Astrocyte (in vitro differentiated cells and primary cell): ENCODE measurements around the gene DSE. TPM values are rescaled to one million over a fixed set of nuclear protein-coding genes. Genes with fewer than 3 reads are reported as not detected.

Experiments
- DNase-seq: peaks from one replicate; pipeline ENCODE4 v3.0.0-alpha.2; 2010; ENCODE audit warnings: low read depth
- FAIRE-seq: peaks from 2 replicates; lab custom pipeline; 2011; peaks lifted over from hg19 to GRCh38; lab: Jason Lieb, UNC
- H2AFZ ChIP-seq: 2 replicates; pipeline ENCODE4 v1.6.0; 2012; ENCODE audit warnings: low read depth, low read length, inconsistent platforms
- H3K27ac ChIP-seq: 2 replicates; pipeline ENCODE4 v1.5.1; 2011; ENCODE audit warnings: low read depth, low read length, inconsistent platforms
- H3K27me3 ChIP-seq: 2 replicates; pipeline ENCODE4 v1.6.0; 2011; ENCODE audit warnings: low read length, inconsistent platforms; ENCODE audit not compliant: insufficient read depth
- H3K36me3 ChIP-seq: 2 replicates; pipeline ENCODE4 v1.5.1; 2011; ENCODE audit warnings: low read length, inconsistent platforms; ENCODE audit not compliant: insufficient read depth
- H3K4me1 ChIP-seq: 2 replicates; pipeline ENCODE4 v1.5.1; 2011; ENCODE audit warnings: low read length, inconsistent platforms; ENCODE audit not compliant: insufficient read depth
- H3K4me2 ChIP-seq: 2 replicates; pipeline ENCODE4 v1.6.0; 2012; ENCODE audit warnings: low read length, inconsistent platforms
- H3K4me3 ChIP-seq: 2 replicates; pipeline ENCODE4 v1.5.1; 2011; ENCODE audit warnings: low read depth, mild to moderate bottlenecking, low read length, inconsistent platforms; ENCODE audit not compliant: insufficient read depth
- H3K79me2 ChIP-seq: 2 replicates; pipeline ENCODE4 v1.6.0; 2012; ENCODE audit warnings: mild to moderate bottlenecking, low read length, inconsistent platforms; ENCODE audit not compliant: insufficient read depth
- H3K9ac ChIP-seq: 2 replicates; pipeline ENCODE4 v1.6.0; 2012; ENCODE audit warnings: mild to moderate bottlenecking, low read length, inconsistent platforms
- H3K9me3 ChIP-seq: 2 replicates; pipeline ENCODE4 v1.5.1; 2012; ENCODE audit warnings: low read depth, mild to moderate bottlenecking, low read length, inconsistent platforms; ENCODE audit not compliant: insufficient read depth
- H4K20me1 ChIP-seq: 2 replicates; pipeline ENCODE4 v1.6.0; 2012; ENCODE audit warnings: low read length, inconsistent platforms; ENCODE audit not compliant: insufficient read depth
- H3K27ac Mint-ChIP-seq: one replicate; pipeline ENCODE4 v1.8.0; 2021; ENCODE audit warnings: mild to moderate bottlenecking, mixed read lengths; ENCODE audit not compliant: unreplicated experiment
- H3K27me3 Mint-ChIP-seq: one replicate; pipeline ENCODE4 v1.8.0; 2021; ENCODE audit warnings: low read depth, mixed read lengths; ENCODE audit not compliant: unreplicated experiment
- H3K36me3 Mint-ChIP-seq: one replicate; pipeline ENCODE4 v1.8.0; 2021; ENCODE audit warnings: low read depth, mixed read lengths; ENCODE audit not compliant: unreplicated experiment
- H3K4me1 Mint-ChIP-seq: one replicate; pipeline ENCODE4 v1.8.0; 2021; ENCODE audit warnings: low read depth, mixed read lengths; ENCODE audit not compliant: unreplicated experiment
- H3K4me3 Mint-ChIP-seq: one replicate; pipeline ENCODE4 v1.8.0; 2021; ENCODE audit warnings: mild to moderate bottlenecking, moderate library complexity, mixed read lengths; ENCODE audit not compliant: unreplicated experiment
- H3K9me3 Mint-ChIP-seq: one replicate; pipeline ENCODE4 v1.8.0; 2021; ENCODE audit warnings: mild to moderate bottlenecking, mixed read lengths; ENCODE audit not compliant: unreplicated experiment
- EZH2 ChIP-seq: IDR thresholded peaks from 2 replicates; pipeline ENCODE4 v1.6.1; 2012; ENCODE audit warnings: mild to moderate bottlenecking, low read length, inconsistent platforms; ENCODE audit not compliant: insufficient read depth
- total RNA-seq: library from RNA; stranded (reverse); gene quantifications from 2 replicates; pipeline ENCODE4 v1.2.1, GENCODE V29; 2021
- TF ChIP-seq, protein P1 (sequence below): IDR thresholded peaks from 2 replicates; pipeline ENCODE4 v1.5.1; 2011; ENCODE audit warnings: low read depth, mild to moderate bottlenecking, inconsistent platforms, low read length, moderate library complexity; ENCODE audit not compliant: insufficient read depth

DSE gene
- total RNA-seq, 1 donor from 2014 or later = 83.2 TPM

DNA sequence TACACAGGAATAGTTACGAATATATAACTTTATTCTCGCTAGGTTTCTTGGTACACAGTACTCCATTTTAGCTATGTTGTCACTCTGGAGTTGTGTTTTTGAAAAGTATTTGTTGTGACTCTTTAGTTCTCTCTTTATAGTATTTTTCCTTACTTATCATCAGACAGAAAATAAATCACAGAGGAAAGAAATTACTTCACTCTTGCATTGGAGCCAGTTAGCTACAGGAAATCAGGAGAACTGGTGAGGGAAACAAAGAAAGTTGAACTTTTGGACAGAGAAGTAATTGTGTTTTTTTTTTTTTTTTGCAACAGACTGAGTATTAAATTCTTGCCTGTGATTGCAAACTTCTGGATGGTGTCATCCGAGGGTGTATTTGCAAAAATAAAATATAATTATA lies 33.9 kb downstream of the DSE start:
- Mint-ChIP-seq H3K27ac (no peak overlapping the region), H3K4me1 (peaks cover 46% of the 10 kb centered on the region), H3K9me3 (peaks cover 2% of the 10 kb centered on the region), H3K36me3 (peaks cover 11% of the 10 kb centered on the region), H3K27me3 (no peaks in the 10 kb centered on the region), H3K4me3 (no peak overlapping the region)
- Histone ChIP-seq H3K36me3 (peaks cover 4% of the 10 kb centered on the region), H3K27ac (peak overlapping the region; percentile 5), H3K9me3 (no peaks in the 10 kb centered on the region), H3K9ac (no peak overlapping the region), H4K20me1 (peaks cover 6% of the 10 kb centered on the region), H3K27me3 (no peaks in the 10 kb centered on the region), H3K4me1 (peaks cover 22% of the 10 kb centered on the region), H2AFZ (no peak overlapping the region), H3K79me2 (peaks cover 75% of the 10 kb centered on the region), H3K4me3 (no peak overlapping the region), H3K4me2 (no peak overlapping the region)
- FAIRE-seq = no peak
- TF ChIP-seq, protein P1, sequence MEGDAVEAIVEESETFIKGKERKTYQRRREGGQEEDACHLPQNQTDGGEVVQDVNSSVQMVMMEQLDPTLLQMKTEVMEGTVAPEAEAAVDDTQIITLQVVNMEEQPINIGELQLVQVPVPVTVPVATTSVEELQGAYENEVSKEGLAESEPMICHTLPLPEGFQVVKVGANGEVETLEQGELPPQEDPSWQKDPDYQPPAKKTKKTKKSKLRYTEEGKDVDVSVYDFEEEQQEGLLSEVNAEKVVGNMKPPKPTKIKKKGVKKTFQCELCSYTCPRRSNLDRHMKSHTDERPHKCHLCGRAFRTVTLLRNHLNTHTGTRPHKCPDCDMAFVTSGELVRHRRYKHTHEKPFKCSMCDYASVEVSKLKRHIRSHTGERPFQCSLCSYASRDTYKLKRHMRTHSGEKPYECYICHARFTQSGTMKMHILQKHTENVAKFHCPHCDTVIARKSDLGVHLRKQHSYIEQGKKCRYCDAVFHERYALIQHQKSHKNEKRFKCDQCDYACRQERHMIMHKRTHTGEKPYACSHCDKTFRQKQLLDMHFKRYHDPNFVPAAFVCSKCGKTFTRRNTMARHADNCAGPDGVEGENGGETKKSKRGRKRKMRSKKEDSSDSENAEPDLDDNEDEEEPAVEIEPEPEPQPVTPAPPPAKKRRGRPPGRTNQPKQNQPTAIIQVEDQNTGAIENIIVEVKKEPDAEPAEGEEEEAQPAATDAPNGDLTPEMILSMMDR = no peak
- TF ChIP-seq EZH2 = no peak
- DNase-seq = peak; percentile 55

DNA sequence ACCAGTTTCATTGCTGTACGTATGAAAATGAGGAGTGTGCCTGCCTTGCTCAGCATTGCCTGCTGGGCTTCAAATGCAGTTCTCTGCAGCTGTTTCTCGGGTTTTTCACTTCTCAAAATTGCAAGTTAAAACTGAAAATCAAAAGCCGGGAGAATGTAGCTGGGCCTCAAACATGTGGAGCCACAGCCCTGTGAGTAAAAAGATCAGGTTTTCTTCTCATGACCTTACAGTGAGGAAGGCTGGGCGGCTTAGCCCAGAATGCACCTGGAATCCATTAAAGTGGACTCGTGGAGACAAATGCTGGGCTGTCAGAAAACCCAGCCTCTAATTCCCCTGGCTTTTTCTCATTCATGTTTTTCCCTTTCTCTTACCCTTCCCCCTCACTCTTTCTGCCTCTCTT lies 34.4 kb downstream of the DSE start:
- no peak overlapping the region for H3K27ac Mint-ChIP-seq
- DNase-seq = peak; percentile 53
- H3K4me3 Mint-ChIP-seq = no peak overlapping the region

More for the DNA sequence above, 34.4 kb downstream of the DSE start:
- Histone ChIP-seq H3K4me2 (peak overlapping the region; percentile 53), H3K79me2 (peaks cover 75% of the 10 kb centered on the region), H3K4me1 (peaks cover 22% of the 10 kb centered on the region), H3K9ac (peak overlapping the region; percentile 1), H3K4me3 (no peak overlapping the region), H3K27ac (peak overlapping the region; percentile 5), H2AFZ (no peak overlapping the region), H3K9me3 (no peaks in the 10 kb centered on the region), H3K27me3 (no peaks in the 10 kb centered on the region), H4K20me1 (peaks cover 6% of the 10 kb centered on the region), H3K36me3 (peaks cover 4% of the 10 kb centered on the region)
- Mint-ChIP-seq H3K36me3 (peaks cover 11% of the 10 kb centered on the region), H3K4me1 (peaks cover 43% of the 10 kb centered on the region), H3K27me3 (no peaks in the 10 kb centered on the region), H3K9me3 (peaks cover 2% of the 10 kb centered on the region)
- no peak for TF ChIP-seq EZH2
- TF ChIP-seq, protein P1 = no peak
- peak; percentile 29 for FAIRE-seq
